NCI-H526 treated with DMSO at 0.1 percent for 48 hours (cell line): ENCODE results near the gene LARP1.

Source experiments
- DNase-seq: peaks from one replicate; lab custom pipeline; 2025; lab: John Stamatoyannopoulos, UW

The LARP1 gene

DNA sequence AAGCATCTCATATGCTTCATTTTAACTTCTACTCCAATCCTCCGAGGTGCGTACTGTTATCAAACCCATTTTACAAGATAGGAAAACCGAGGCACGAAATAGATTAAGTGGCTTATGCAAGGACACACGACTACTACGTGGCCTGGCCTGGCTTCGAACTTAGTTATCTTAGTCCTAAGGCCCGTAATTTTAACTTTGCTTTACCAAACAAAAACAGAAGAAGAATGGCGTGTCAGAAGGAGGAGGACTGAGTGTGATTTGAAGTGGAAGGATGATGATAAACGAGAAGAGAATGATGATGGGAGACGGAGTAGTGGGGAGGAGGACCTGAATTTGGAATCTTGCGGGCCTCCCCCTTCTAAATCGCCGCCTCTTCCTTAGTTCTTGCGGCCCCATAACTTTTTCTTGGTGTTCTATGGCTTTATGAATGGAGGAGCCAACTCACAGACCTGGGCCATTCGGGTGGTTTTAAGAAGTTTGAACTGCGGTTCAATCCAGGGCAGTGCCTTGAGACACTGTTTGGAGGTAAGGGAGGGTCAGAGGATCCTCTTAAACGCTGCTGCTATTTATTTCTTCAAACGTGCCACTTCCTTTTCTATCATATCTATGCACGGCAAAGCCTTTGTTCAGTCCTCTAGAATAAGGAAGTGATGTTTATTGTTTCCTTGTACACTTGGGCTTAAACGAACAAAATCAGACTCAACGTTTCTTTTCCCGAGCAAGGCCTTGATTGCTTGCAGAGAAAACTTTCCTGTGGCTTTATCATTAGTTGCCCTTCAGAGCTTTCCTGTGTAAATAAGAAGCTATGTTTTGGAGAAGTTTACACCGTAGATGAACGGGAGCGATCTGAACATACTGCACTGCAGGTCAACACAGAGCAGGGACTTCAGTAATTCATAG is 104.0 kb downstream of the LARP1 start:
- DNase-seq: peak; percentile 5

DNA sequence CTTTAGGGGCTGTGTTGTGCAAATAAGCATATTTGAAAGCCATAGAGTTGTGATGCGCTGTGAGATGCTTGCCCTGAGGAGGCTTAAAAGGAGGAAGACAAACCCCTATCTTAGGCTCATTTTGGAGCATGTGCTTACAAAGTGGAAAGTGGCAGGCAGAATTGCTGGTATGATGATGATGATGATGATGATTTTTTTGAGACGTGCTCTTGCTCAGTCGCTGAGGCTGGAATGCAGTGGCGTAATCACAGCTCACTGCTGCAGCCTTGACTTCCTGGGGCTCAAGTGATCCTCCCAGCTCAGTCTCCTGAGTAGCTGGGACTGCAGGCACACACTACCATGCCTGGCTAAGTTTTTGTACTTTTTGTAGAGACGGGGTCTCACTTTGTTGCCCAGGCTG is 104.9 kb downstream of the LARP1 start:
- no peak for DNase-seq

DNA sequence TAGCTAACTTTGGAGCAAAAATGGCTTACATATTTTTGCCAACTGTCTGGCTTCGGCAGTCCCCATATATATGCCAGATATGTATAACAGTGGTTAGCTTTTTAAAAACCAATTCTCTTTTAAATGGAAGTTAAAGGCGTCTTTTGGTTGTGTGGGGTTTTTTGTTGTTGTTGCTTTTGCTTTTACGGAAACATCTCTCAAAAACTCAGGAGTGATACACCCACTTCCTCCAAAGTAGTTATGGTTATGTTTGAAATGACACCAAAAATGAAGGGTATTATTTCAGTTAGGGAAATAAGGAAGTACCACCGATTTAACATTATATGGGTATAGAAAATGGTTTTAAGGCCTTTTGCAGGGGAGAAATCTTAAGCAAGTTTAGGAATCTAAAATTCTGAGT is 105.6 kb downstream of the LARP1 start:
- no peak for DNase-seq

DNA sequence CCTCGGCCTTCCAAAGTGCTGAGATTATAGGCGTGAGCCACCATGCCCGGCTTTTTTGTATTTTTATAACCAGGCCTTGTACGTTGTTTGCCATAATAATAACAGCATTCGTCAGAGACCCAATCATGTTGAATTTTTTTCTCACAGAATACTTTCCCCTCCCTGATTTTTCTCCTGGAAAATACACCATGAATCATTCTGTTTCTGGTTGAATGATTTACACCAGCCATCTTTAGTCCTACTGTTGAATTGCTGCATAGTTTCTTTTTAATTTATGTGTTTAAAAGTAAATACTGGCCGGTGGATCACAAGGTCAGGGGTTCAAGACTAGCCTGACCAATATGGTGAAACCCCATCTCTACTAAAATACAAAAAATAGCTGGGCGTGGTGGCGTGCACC is 106.8 kb downstream of the LARP1 start:
- no peak for DNase-seq

DNA sequence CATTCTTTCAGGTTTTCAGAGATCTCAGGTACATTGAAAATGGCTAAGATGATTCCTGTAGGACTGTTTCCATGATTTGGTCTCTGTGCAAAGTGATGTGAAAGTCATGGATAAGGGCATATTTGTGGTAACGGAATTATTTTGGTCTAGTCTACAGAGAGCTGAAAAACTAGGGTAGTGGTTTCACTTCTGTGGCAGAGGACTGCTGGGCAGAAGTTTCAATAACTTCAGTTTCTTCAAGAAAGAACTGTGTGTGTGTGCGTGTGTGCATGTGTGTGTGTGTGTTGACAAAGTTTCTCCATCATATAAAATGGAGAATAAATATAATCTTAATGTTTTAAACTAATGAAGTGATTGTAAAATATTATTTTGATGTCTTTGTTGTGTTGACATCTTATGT is 107.6 kb downstream of the LARP1 start:
- no peak for DNase-seq

DNA sequence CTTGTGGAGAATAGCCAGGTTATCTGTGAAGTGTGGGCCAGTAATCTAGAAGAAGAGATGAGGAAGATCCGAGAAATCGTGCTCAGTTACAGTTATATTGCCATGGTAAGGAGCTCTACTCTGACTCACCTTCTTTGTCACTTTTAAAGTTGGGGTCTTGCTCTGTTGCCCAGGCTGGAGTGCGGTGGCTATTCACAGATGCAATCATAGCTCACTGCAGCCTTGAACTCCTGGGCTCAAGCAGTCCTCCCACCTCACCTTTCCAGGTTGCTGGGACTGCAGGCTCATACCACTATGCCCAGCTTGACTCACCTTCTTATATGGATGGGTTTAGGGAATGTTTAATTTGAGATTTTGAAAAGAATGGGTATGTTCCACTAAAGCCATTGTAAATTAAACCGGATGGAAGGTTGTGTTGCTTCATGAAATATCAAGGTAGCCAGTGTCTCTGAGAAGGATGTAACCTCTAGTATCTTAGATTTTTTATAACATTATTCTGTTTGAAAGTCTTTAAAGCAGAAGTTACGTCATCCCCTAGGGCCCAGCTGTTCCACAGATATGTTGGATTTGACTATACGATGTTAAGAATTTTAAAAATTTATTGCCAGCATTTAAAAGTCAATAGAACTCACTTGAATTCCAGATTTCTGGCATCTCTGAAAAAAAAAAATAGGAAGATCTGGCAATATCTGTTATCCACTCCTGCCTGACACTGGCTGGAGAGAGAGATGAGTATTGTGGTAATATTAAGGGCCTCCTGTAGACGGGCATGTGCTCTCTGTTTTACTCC is 108.3 kb downstream of the LARP1 start:
- DNase-seq: no peak

DNA sequence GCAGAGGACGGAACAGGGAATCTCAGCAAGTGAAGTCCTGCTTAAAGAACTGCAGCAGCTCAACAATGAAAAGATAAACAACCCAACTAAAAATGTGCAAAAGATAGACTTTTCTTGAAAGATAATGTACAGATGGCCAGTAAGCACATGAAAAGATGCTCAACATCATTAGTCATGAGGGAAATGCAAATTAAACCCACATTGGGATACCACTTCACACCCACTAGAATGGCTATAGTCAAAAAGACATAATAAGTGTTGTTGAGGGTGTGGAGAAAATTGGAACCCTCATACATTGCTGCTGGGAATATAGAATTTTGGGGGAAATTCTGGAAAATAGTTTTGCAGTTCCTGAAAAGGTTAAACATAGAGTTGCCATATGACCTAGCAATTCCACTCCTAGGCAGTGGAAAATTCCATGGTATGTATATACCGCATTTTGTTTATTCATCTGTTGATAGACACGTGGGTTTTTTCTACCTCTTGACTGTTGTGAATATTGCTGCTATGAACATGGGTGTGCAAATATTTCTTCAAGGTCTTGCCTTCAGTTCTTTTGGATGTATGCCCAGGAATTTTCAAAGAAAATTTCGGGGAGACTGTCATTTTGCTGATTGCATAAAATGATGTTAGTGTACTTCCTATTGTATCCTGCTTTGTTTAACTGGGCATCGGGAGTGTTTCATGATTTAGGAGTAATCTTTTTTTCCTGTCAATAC is 110.4 kb downstream of the LARP1 start:
- no peak for DNase-seq

DNA sequence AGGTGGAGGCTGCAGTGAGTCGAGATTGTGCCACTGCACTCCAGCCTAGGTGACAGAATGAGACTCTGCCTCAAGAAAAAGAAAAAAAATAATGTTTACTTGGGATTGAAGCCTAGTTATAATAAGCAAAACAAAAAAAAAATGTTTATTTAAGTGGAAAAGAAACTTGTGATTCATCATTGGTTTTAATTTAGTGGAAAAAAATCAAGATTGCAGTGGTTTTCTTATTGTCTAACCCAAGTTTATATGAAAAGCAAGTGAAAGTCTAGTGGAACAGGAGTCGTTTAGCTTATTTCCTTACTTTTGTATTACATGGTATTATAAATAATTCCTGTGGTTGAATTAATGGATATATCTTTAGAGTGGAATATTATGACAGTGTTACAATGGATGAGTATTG is 111.7 kb downstream of the LARP1 start:
- no peak for DNase-seq
